ENCODE measurements around the gene GPR158.

The GPR158 gene

GRCh38 chr10:25425776-25426175 is 251.0 kb downstream of the GPR158 start:
- DNase-seq, result no peak

DNA sequence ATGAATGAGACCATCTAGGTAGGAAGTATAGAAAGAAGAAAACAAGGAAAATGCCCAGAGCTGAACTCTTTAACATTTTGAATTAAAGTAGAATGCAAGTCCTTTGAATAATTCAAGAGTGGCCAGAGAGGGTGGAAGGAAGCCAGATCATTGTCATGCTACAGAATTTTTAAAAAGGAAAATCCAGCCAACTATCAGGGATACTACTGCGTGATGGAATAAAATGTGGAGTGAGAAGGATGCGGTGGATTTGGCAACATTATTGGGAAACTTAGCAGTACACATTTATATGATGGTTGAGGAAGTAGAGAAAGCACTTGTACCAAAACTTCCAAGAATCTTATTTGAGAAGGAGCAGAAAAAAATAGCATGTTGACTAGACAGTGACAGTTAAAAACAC is 261.6 kb downstream of the GPR158 start:
- no peak for DNase-seq

- peak in 1 of 2 experiments; percentile 5 for DNase-seq
Observed at GRCh38 chr10:25441270-25441669, 266.5 kb downstream of the GPR158 start.

- no peak for DNase-seq
Observed at GRCh38 chr10:25444266-25444665, 269.5 kb downstream of the GPR158 start.

DNA sequence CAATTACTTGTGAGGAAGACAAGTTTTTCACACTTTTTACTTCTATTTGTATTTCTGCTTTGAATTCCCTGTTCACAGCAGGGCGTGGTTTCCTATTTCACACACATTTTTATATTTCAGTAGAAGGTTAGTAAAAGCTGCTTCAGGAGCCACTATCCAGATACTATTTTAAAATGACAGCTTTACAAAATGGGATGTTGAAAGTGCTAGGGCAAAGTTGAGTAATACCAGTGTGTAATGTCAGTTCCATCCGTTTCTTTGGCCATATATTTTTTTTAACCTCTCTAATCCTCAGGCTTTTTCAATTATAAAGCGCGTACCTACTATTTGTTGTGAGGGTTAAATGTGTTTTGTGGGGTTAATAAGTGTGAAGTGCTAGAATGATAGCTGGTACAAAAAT is 276.6 kb downstream of the GPR158 start:
- no peak for DNase-seq

DNA sequence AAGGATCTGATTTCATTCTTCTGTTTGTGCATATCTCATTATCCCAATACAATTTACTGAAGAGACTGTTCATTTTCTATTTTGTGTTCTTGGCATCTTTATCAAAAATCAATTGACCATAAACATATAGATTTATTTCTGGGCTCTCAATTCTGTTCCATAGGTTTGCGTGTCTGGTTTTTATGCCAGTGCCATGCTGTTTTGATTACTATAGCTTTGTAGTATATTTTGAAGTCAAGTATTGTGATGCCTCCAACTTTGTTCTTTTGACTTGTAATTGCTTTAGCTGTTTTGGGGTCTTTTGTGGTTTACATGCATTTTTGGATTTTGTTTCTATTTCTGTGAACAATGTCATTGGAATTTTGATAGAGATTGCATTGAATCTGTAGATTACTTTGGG is 278.8 kb downstream of the GPR158 start:
- no peak for DNase-seq

DNA sequence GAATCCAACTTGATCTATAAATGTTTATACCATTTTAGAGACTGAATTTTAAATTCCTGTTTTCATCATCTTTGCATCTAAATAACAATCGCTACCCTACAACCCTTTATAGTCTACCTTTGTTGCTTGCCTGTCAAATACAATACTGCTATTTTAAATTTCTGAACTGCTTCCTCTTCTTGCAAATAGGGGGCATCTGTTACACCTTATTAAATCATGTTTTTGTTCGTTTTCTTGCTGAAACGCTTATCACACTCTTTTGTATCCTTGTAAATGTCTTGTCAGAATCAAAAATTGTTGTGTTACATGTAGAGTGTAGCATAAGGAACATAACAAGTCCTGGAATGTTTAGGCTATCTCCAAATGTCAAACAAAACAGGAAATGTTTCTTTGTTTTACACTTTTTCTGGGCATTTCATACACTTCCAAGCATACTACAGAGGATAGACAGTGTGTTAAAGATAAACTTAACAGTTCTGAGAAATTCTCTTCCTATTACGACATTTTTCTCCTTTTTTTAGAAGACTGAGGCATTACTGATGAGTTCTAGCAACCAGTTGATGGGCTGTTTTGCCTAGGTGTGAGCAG is 281.3 kb downstream of the GPR158 start:
- DNase-seq, result no peak

- DNase-seq, result no peak
Observed at GRCh38 chr10:25457552-25457951, 282.8 kb downstream of the GPR158 start.

DNA sequence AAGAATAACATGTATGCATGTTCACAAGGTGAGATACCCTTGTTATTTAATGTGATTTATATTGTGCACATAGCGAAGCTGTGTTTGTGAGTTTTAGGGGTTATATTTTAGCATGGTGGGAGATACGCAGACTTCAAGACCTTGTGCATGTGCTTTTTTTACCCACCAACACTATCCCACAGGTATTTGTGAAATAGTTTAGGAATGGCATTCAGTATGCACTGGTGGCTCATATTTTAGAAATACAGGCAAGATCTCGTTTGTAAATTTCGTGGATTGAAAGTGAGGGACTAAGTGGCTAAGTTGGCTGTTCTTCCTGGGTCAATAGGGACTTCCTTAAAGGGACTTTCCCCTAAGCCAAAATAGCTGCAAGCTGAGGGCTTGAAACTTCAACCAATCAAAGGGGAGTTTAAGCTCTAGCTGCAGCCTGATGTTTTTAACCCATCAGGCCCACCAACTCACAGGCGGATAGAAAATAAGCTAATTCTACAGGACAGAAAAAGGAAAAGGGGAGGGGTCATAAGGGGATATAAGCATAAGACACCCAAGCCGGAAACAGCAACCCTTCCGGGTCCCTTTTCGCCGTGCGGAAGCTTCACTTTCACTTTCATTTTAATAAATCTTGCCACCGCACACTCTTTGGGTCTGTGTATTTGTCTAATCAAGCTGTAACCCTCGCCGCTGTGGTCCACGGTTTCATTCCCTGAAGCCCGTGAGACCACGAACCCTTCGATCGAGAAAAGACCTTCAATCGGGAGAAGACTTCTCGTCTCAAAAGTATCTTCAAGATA is 291.0 kb downstream of the GPR158 start:
- no peak for DNase-seq

DNA sequence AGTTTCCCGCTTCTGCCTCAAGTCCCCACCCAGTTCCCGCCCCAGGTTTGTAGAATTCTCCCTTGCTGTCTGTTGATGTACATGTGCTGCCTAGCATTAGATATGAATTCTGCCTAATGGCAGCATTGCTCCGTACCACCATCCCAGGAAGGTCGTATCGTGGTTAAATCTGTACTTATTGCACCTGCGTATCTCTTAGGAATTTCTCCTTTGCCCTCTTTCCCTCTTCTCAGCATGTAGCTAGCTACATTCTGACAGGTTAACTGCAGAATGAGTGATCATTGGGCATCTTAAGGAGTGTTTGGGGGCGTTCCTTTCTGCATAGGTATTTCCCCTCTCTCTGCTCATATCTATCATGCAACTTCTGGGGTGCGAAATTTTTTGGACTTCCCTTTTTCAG is 293.1 kb downstream of the GPR158 start:
- DNase-seq, result no peak

DNA sequence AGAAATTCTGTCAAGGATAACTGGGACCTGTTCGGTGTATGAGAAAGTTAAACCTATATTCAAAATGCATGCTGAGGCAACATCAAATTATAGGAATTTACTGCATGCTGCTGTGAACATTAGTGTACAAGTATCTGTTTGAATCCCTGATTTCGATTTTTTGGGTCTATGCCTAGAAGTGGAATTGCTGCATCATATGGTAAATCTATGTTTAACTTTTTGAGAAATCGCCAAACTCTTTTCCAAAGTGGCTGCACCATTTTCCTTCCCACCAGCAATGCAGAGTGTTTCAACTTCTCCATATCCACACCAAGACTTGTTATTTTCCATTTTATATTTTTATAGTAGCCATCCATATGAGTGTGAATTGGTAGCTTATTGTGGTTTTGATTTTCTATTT is 306.7 kb downstream of the GPR158 start:
- no peak for DNase-seq

GRCh38 chr10:25483999-25484398 is 309.2 kb downstream of the GPR158 start:
- DNase-seq, result peak; percentile 50 to 82

GRCh38 chr10:25487266-25487665 is 312.5 kb downstream of the GPR158 start:
- DNase-seq, result no peak

DNA sequence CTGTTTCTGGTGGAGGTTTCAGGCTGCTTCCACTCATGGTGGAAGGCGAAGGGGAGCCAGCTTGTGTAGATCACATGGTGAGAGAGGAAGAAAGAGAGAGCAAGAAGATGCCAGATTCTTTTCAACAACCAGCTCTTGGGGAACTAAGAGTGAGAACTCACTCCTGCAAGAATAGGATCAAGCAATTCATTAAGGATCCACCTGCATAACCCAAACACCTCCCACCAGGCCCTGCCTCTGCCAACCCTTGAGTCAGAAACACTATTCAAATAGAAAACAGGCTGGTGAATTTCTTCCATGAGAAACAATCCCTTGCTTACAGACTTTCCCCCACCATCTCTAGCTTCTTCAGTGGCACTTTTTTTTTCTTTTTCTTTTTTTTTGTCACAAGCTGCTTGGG is 317.2 kb downstream of the GPR158 start:
- no peak for DNase-seq

DNA sequence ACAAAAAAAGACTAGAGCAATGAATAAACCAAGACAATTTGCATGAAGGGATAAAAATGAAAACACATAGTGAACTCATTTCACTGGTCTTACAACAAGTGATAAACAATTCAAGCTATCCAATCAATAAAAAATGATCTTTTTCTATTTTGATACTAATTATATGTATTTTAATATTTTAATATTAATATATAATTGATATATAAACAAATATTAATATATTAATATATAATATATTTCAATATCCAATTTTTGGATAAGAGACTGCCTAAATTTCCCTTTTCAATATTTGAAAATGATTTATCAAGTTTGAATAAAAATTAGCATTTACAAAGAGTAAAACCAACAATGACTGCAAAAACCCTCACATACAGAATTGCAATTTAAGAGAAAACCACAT is 317.9 kb downstream of the GPR158 start:
- DNase-seq, result no peak

GRCh38 chr10:25493122-25493893 is 318.5 kb downstream of the GPR158 start:
- DNase-seq, result no peak

DNA sequence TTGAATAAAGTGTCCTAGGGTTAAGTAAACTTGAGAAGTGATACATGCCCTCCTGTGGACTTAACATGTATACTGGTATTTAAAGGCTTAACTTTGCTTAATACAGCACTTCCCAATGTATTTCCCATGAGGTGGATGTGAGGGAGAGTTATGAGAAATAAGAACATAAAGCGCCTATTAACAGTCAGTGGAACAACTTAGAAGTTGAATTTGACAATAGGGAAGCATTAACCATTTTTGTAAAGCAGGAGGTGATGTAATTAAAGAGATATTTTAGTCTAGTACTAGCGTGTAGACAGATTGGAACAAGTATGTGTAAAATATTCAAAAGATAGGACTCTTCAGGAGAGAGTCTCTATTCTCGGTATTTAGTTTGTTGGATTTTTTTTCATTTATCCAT is 322.4 kb downstream of the GPR158 start:
- DNase-seq, result no peak

DNA sequence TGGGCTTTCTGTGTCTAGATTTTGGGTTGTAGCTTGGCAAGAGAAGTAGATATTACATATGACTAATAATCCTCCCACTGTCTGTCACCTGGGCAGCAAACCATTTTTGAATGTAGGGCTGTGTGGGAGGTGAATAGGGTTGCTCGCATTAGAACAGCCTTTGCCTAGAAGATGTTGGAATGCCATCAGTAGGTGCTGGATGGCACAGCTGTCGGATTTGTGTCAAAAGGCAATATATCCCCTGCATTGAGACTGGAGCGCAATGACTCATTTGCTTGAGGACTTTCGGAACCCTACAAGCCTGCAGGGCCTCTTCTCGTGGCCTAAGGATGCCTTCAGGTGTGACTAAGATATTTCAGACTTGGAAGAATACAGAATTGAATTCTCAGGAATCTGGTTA is 323.8 kb downstream of the GPR158 start:
- DNase-seq, result no peak

- DNase-seq, result no peak
Observed at GRCh38 chr10:25501912-25502311, 327.1 kb downstream of the GPR158 start.

DNA sequence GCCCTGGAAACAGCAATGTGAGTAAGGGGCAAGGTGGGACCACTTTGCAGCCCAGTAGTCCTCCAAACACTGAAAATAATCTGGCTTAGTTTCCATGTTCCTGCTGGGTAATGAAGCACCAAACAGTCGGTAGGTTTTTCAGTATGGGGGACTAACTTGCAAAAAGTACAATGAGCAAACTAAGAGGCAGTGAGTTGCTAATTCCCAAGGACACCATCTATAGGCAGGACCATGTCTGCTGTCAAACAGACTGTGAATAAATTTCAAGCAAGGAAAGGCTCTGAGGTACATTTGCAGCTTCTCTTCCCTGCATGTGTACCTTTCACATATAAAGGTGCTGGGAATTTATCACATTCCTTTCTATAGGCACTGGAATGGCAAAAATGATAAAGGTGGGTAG is 327.7 kb downstream of the GPR158 start:
- DNase-seq, result peak in 1 of 2 experiments; percentile 37

DNA sequence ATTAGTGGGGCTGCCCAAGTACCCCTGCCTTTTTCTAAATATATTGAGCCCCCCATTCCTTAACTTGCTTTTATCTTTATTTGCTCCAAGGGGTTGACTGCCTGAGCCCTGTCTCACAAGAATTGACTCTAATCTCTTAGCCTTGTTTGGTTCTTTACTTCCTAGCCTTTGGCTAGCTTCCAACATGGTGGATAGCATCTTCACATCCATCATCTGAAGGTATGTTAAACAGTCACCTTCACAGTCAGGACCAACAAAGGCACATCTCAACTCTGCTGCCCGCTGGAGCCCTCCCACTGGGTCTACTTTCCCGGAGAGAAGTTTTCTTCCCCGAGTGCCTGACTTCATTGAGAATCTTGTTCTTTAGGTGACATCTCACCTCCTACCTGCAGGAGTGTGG is 329.5 kb downstream of the GPR158 start:
- no peak for DNase-seq

- no peak for DNase-seq
Observed at GRCh38 chr10:25504838-25505237, 330.0 kb downstream of the GPR158 start.

DNA sequence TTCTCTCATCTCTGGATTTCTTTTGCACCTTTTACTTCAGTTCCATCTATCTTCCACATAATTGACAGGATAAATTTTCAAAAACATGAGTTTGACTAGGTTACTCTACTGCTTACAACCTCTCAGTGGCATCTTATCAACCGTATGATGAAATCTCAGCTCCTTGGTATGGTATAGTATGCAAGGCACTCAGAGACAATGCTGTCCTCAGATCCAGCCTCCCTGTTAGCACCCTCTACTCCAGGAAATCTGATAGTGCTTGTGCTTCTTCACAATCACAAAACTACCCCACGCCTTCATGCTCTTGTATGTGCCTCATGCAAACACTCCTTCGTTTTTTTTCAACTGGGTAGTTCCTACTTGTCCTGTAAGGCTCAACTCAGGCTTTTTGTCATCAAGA is 330.7 kb downstream of the GPR158 start:
- DNase-seq, result no peak

DNA sequence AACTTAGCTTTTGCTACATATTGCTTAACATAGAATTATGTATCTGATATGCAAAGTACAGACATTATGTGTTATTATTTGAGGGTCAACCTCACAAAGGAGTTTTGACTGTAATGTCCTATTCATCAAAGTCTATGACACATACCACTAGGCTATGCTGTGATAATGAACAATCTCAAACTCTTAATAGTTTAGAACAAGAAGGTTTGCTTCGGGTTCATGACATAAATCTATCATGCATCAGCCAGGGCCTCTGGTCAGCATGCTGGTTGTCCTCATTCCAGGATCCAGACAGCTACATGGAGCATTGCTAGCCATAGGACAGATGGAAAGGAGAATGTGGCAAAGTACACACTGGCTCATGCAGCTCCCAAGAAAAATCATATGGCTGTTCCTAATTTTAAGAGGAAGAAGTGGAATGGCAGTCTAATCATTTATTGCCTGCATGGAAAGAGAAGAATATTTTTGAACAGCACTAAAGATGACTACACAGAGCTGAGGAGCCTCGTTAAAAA is 332.1 kb downstream of the GPR158 start:
- no peak for DNase-seq
